B cell (primary cell): Measurements from ENCODE around the gene SULT1B1. TPM values are rescaled to one million over a fixed set of nuclear protein-coding genes. Genes with fewer than 3 reads are reported as not detected.

ENCODE experiments used
- ATAC-seq: fragments of 200-7000 bp; cut with Tn5 transposase; one replicate; pipeline ENCODE4 v1.10.0; 2021; ENCODE audit warnings: low read depth, mild to moderate bottlenecking, moderate number of reproducible peaks, moderate library complexity
- CTCF ChIA-PET: fragments of 350-600 bp; sonication (Branson Sonifier 250); formaldehyde crosslinking; loops from one replicate; lab custom pipeline; 2021; ENCODE audit warnings: antibody characterized with exemption, inconsistent platforms; lab: Charles Lee
- POLR2A ChIA-PET: fragments of 350-600 bp; sonication (Branson Sonifier 250); formaldehyde crosslinking; loops from one replicate; lab custom pipeline; 2021; ENCODE audit warnings: antibody characterized with exemption; lab: Charles Lee
- DNase-seq: peaks from one replicate; pipeline ENCODE4 v3.0.0; 2013
- H2AFZ ChIP-seq: 2 replicates; pipeline ENCODE4 v1.6.1; 2012; ENCODE audit warnings: mild to moderate bottlenecking, low read depth, low read length; ENCODE audit not compliant: insufficient read depth, poor library complexity, severe bottlenecking
- H3K27ac ChIP-seq, 2 donors: 1 replicate in 1 of 2; 2 replicates in 1 of 2; pipeline ENCODE4 v1.5.1; 2012 to 2013; ENCODE audit warnings: low read length in 2 of 2, mild to moderate bottlenecking in 2 of 2, moderate library complexity in 1 of 2
- H3K27me3 ChIP-seq, 4 experiments: fragments of 200-600 bp in 1 of 4; sonication (generic) in 1 of 4; replicated peaks in 1 of 4; 1 replicate in 2 of 4; 2 replicates in 2 of 4; pipeline versions ENCODE4 v1.6.1 to v1.7.0; 2013 to 2016; ENCODE audit warnings: low read length in 3 of 4, mild to moderate bottlenecking in 2 of 4, mixed read lengths in 1 of 4, moderate library complexity in 1 of 4; ENCODE audit not compliant: insufficient read depth in 4 of 4, control insufficient read depth in 3 of 4; ENCODE audit errors: control extremely low read depth in 1 of 4
- H3K36me3 ChIP-seq, 2 experiments: replicated peaks in 1 of 2; 1 replicate in 1 of 2; 2 replicates in 1 of 2; pipeline versions ENCODE4 v1.6.1 to v1.7.1; 2013; ENCODE audit warnings: low read length in 1 of 2; ENCODE audit not compliant: insufficient read depth in 2 of 2, control insufficient read depth in 1 of 2; ENCODE audit errors: control extremely low read depth in 1 of 2, extremely low read depth in 1 of 2
- H3K4me1 ChIP-seq, 2 donors: fragments of 200-600 bp in 1 of 2; sonication (generic) in 1 of 2; 1 replicate in 1 of 2; 2 replicates in 1 of 2; pipeline versions ENCODE4 v1.5.1 to v1.6.1; 2013 to 2017; ENCODE audit warnings: low read length in 2 of 2; ENCODE audit not compliant: control insufficient read depth in 2 of 2, insufficient read depth in 2 of 2
- H3K4me2 ChIP-seq: replicated peaks from 2 replicates; pipeline ENCODE3; 2012; ENCODE audit warnings: mild to moderate bottlenecking, low read depth, low read length; ENCODE audit not compliant: poor library complexity, severe bottlenecking
- H3K4me3 ChIP-seq, 5 experiments: fragments of 200-600 bp in 1 of 5; sonication (generic) in 1 of 5; 1 replicate in 3 of 5; 2 replicates in 2 of 5; pipeline versions ENCODE4 v1.5.1 to v1.7.0; 2011 to 2016; ENCODE audit warnings: low read length in 4 of 5, mild to moderate bottlenecking in 4 of 5, low read depth in 2 of 5, control low read depth in 1 of 5, moderate library complexity in 1 of 5; ENCODE audit not compliant: insufficient read depth in 1 of 5; ENCODE audit errors: control extremely low read depth in 1 of 5, extremely low read depth in 1 of 5
- H3K79me2 ChIP-seq: fragments of 200-600 bp; sonication (generic); one replicate; pipeline ENCODE4 v1.6.0; 2016; ENCODE audit warnings: low read length; ENCODE audit not compliant: control insufficient read depth, insufficient read depth
- H3K9ac ChIP-seq: fragments of 200-600 bp; sonication (generic); 2 replicates; pipeline ENCODE4 v1.6.1; 2017; ENCODE audit warnings: mild to moderate bottlenecking, low read length, moderate library complexity
- H3K9me3 ChIP-seq, 3 donors: one replicate each; pipeline versions ENCODE4 v1.6.1 to v1.7.1; 2013; ENCODE audit warnings: low read length in 2 of 3; ENCODE audit not compliant: control insufficient read depth in 2 of 3, insufficient read depth in 1 of 3; ENCODE audit errors: control extremely low read depth in 1 of 3
- H4K20me1 ChIP-seq: 2 replicates; pipeline ENCODE4 v1.6.0; 2012; ENCODE audit warnings: mild to moderate bottlenecking, low read length; ENCODE audit not compliant: insufficient read depth, control insufficient read depth, poor library complexity, severe bottlenecking
- H3K27ac Mint-ChIP-seq: one replicate; pipeline ENCODE4 v1.8.0; 2021; ENCODE audit warnings: mixed read lengths
- H3K27me3 Mint-ChIP-seq: one replicate; pipeline ENCODE4 v1.8.0; 2021; ENCODE audit warnings: mixed read lengths
- H3K4me1 Mint-ChIP-seq: one replicate; pipeline ENCODE4 v1.8.0; 2021; ENCODE audit warnings: mixed read lengths
- H3K4me3 Mint-ChIP-seq: one replicate; pipeline ENCODE4 v1.8.0; 2021; ENCODE audit warnings: mixed read lengths
- H3K9me3 Mint-ChIP-seq: one replicate; pipeline ENCODE4 v1.8.0; 2022; ENCODE audit warnings: mixed read lengths; ENCODE audit not compliant: insufficient read depth
- CTCF ChIP-seq: fragments of 200-600 bp; IDR thresholded peaks from one replicate; pipeline ENCODE4 v1.8.0; 2022; ENCODE audit warnings: antibody characterized with exemption, mild to moderate bottlenecking
- EZH2 ChIP-seq: IDR thresholded peaks from 2 replicates; pipeline ENCODE4 v1.6.1; 2012; ENCODE audit warnings: borderline replicate concordance, low read depth, mild to moderate bottlenecking, moderate library complexity, low read length; ENCODE audit not compliant: insufficient read depth, poor library complexity, severe bottlenecking
- WGBS: methylation state at CpG from one replicate; pipeline ENCODE4 v1.1.5; 2013; ENCODE audit warnings: missing lambda C conversion rate; ENCODE audit not compliant: insufficient coverage; 5-methylcytosine and 5-hydroxymethylcytosine counted together
- intact Hi-C: fragments of 100-400 bp; cut with micrococcal nuclease; formaldehyde crosslinking; loops from one replicate; pipeline ENCODE4 v1.10.0; 2022
- polyA plus RNA-seq: library from polyadenylated mRNA; depleted of rRNA; stranded (reverse); fragments of >200 nt; gene quantifications from 2 replicates; pipeline ENCODE4 v1.2.3, GENCODE V29; 2012
- total RNA-seq, 2 donors: library from RNA; stranded (reverse); fragments of 120-200 nt in 1 of 2; gene quantifications; 1 replicate in 1 of 2; 2 replicates in 1 of 2; pipeline versions ENCODE4 v1.2.3 to v1.2.4, GENCODE V29; 2013 to 2022

The SULT1B1 gene
- total and polyA plus RNA-seq, 2 donors (not counting 1 experiment from before 2014, with no cell fraction given), result 0.01 to 0.12 TPM

DNA sequence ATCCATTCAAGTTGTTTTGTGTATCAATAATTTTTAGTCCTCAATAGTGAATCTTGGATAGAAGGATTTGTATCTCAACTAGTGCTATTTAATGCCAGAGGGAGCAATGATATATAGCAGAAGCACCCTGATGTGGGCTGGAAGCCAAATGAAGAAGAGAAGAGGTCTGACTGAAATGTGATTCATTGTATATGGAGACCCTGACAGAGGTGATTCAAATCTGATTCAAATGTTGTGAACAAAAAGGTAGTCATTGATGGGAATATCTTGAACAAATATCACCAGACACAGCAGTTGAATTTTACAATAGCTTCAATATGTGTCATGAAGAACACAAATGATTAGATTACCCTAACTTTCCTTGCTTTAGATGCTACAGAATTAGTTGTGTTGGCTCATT lies 27.5 kb upstream of the SULT1B1 start:
- ChIA-PET CTCF (no interaction called here), POLR2A (no interaction called here)
- Histone ChIP-seq H3K9ac (no peak overlapping the region), H3K79me2 (no peaks in the 10 kb centered on the region), H3K27ac (no peak overlapping the region), H3K4me2 (no peak overlapping the region), H3K4me3 (no peak overlapping the region), H3K36me3 (no peaks in the 10 kb centered on the region), H3K27me3 (no peaks in the 10 kb centered on the region), H3K4me1 (no peaks in the 10 kb centered on the region), H2AFZ (no peak overlapping the region), H4K20me1 (no peaks in the 10 kb centered on the region), H3K9me3 (peaks cover 0 to 9% (median 0%) of the 10 kb centered on the region in 3 donors)
- ATAC-seq (no peak), DNase-seq (no peak)
- Mint-ChIP-seq H3K9me3 (no peaks in the 10 kb centered on the region), H3K4me1 (no peaks in the 10 kb centered on the region), H3K27me3 (no peaks in the 10 kb centered on the region), H3K27ac (no peak overlapping the region), H3K4me3 (no peak overlapping the region)
- intact Hi-C loops, result no loop called here
- TF ChIP-seq CTCF, result no peak
- no peak for TF ChIP-seq EZH2

DNA sequence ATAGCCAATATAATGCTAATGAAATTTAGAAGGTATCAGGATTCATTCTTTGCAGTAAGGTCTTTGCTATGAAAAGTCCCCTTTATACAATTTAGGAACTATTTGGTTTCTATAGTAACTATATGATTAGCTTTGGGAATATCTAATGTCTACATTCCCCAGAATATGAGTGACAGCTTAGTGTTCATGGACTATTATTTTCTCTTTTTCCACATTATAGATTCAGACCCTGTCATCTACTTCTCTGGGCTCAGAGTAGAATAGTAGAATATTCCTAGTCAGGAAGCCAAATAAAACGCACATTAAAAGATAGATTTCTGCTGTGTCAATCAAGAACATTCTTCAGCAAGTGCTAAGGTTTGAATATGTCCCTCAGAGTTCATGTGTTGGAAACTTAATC lies 26.1 kb upstream of the SULT1B1 start:
- WGBS, result no CpG with 5 or more reads among the region's 1 CpG
- DNase-seq (no peak), ATAC-seq (no peak)
- H3K9ac ChIP-seq, result no peak overlapping the region
- Mint-ChIP-seq H3K9me3 (no peaks in the 10 kb centered on the region), H3K4me3 (no peak overlapping the region), H3K27ac (no peak overlapping the region), H3K4me1 (no peaks in the 10 kb centered on the region), H3K27me3 (no peaks in the 10 kb centered on the region)
- no peak overlapping the region for H3K27ac ChIP-seq
- CTCF ChIA-PET, result no interaction called here
- no peaks in the 10 kb centered on the region for H3K36me3 ChIP-seq
- no peak overlapping the region for H3K4me3 ChIP-seq
- TF ChIP-seq CTCF (no peak), EZH2 (no peak)
- no peaks in the 10 kb centered on the region for H3K4me1 ChIP-seq
- H3K27me3 ChIP-seq, result no peaks in the 10 kb centered on the region
- POLR2A ChIA-PET, result no interaction called here
- H4K20me1 ChIP-seq, result no peaks in the 10 kb centered on the region
- H3K79me2 ChIP-seq, result no peaks in the 10 kb centered on the region
- no peak overlapping the region for H2AFZ ChIP-seq
- H3K4me2 ChIP-seq, result no peak overlapping the region
- peaks cover 0 to 19% (median 0%) of the 10 kb centered on the region in 3 donors for H3K9me3 ChIP-seq
- intact Hi-C loops, result no loop called here
